Ovary (tissue), 3 donors: ENCODE results near the gene ACTBL2.

Experiments
- CTCF ChIP-seq, 3 donors: fragments of 450-650 bp in 2 of 3; fragments of 200-600 bp in 1 of 3; IDR thresholded peaks; one replicate each; pipeline versions ENCODE4 v1.5.1 to v1.8.0; 2016 to 2022; ENCODE audit warnings: antibody characterized with exemption in 3 of 3, mild to moderate bottlenecking in 1 of 3
- EP300 ChIP-seq: sonication (generic); formaldehyde crosslinking; IDR thresholded peaks from one replicate; pipeline ENCODE4 v1.6.1; 2017; ENCODE audit warnings: antibody characterized with exemption
- donor health status: DM: no; HTN: no; CAD: no.

GRCh38 chr5:57524348-57525060, 41.9 kb upstream of the ACTBL2 start:
- no peak for TF ChIP-seq CTCF (IDR thresholded peaks at IDR 0.05)
- TF ChIP-seq EP300: no peak
